SK-N-SH (cell line): ENCODE results near the gene C2CD3. TPM values are rescaled to one million over a fixed set of nuclear protein-coding genes. Genes with fewer than 3 reads are reported as not detected.

Source experiments
- CTCF ChIA-PET: fragments of 300-600, 350-600 bp; formaldehyde crosslinking; extraction: SDS; loops from one replicate; lab custom pipeline; 2021; lab: Yijun Ruan, JAX
- POLR2A ChIA-PET: fragments of 350-600 bp; sonication (Branson Sonifier 250); formaldehyde crosslinking; extraction: SDS; loops from one replicate; lab custom pipeline; 2020; ENCODE audit warnings: antibody characterized with exemption, inconsistent platforms; lab: Yijun Ruan, JAX
- DNase-seq: peaks from one replicate; pipeline ENCODE4 v3.0.0; 2012
- H2AFZ ChIP-seq: fragments of 200-600 bp; sonication (generic); 2 replicates; pipeline ENCODE4 v1.8.1; 2016; ENCODE audit warnings: antibody characterized with exemption, mild to moderate bottlenecking, low read depth
- H3F3A ChIP-seq: fragments of 200-600 bp; sonication (generic); replicated peaks from 2 replicates; pipeline ENCODE3; 2016; ENCODE audit warnings: antibody characterized with exemption, mild to moderate bottlenecking; ENCODE audit not compliant: insufficient read depth
- H3K27ac ChIP-seq, 2 experiments: fragments of 200-500 bp in 1 of 2; fragments of 200-600 bp in 1 of 2; sonication (Bioruptor generic) in 1 of 2; sonication (generic), shearing (Covaris generic) in 1 of 2; 2 replicates each; pipeline versions ENCODE4 v1.5.1 to v1.6.1; 2014 to 2016; ENCODE audit warnings: low read depth in 2 of 2, inconsistent platforms in 1 of 2, low read length in 1 of 2, mild to moderate bottlenecking in 1 of 2, mixed read lengths in 1 of 2
- H3K27me3 ChIP-seq: fragments of 200-600 bp; sonication (generic), shearing (Covaris generic); 2 replicates; pipeline ENCODE4 v1.6.1; 2016; ENCODE audit warnings: mixed run types; ENCODE audit not compliant: insufficient read depth
- H3K36me3 ChIP-seq, 2 experiments: fragments of 200-500 bp in 1 of 2; fragments of 200-600 bp in 1 of 2; sonication (Bioruptor generic) in 1 of 2; sonication (generic) in 1 of 2; replicated peaks in 1 of 2; 2 replicates each; pipeline versions ENCODE3 to v1.5.1; 2014 to 2016; ENCODE audit warnings: low read length in 1 of 2, mild to moderate bottlenecking in 1 of 2; ENCODE audit not compliant: insufficient read depth in 2 of 2, control insufficient read depth in 1 of 2
- H3K4me1 ChIP-seq, 2 experiments: fragments of 200-500 bp in 1 of 2; fragments of 200-600 bp in 1 of 2; sonication (Bioruptor generic) in 1 of 2; sonication (generic), shearing (Covaris generic) in 1 of 2; 2 replicates each; pipeline versions ENCODE4 v1.5.1 to v1.6.1; 2014 to 2016; ENCODE audit warnings: low read depth in 1 of 2, low read length in 1 of 2, mixed run types in 1 of 2; ENCODE audit not compliant: insufficient read depth in 2 of 2, control insufficient read depth in 1 of 2
- H3K4me2 ChIP-seq: fragments of 200-600 bp; sonication (generic), shearing (Covaris generic); 2 replicates; pipeline ENCODE4 v1.6.1; 2017; ENCODE audit warnings: mixed run types
- H3K4me3 ChIP-seq, 2 experiments: fragments of 200-500 bp in 1 of 2; fragments of 200-600 bp in 1 of 2; sonication (Bioruptor generic) in 1 of 2; sonication (generic), shearing (Covaris generic) in 1 of 2; 2 replicates each; pipeline versions ENCODE4 v1.5.1 to v1.8.1; 2014 to 2016; ENCODE audit warnings: low read depth in 2 of 2, inconsistent platforms in 1 of 2, low read length in 1 of 2, mild to moderate bottlenecking in 1 of 2, mixed read lengths in 1 of 2, moderate library complexity in 1 of 2
- H3K79me2 ChIP-seq: fragments of 200-600 bp; sonication (generic); 2 replicates; pipeline ENCODE4 v1.8.1; 2017; ENCODE audit warnings: mild to moderate bottlenecking; ENCODE audit not compliant: insufficient read depth
- H3K9ac ChIP-seq: fragments of 200-600 bp; sonication (generic); 2 replicates; pipeline ENCODE4 v1.6.1; 2017; ENCODE audit warnings: mixed run types
- H3K9me2 ChIP-seq: fragments of 200-600 bp; sonication (generic); 2 replicates; pipeline ENCODE4 v1.6.1; 2017; ENCODE audit warnings: mixed run types
- H3K9me3 ChIP-seq: fragments of 200-600 bp; sonication (generic); 2 replicates; pipeline ENCODE4 v1.6.1; 2017; ENCODE audit warnings: mixed run types, mild to moderate bottlenecking, moderate library complexity
- H4K20me1 ChIP-seq: fragments of 200-600 bp; sonication (generic); 2 replicates; pipeline ENCODE4 v1.6.1; 2017; ENCODE audit warnings: mild to moderate bottlenecking, mixed run types; ENCODE audit not compliant: insufficient read depth
- CHD2 ChIP-seq: fragments of 150-350 bp; IDR thresholded peaks from 2 replicates; pipeline ENCODE4 v1.6.1; 2018; ENCODE audit warnings: low read length; ENCODE audit not compliant: partially characterized antibody
- ELF1 ChIP-seq: IDR thresholded peaks from 2 replicates; pipeline ENCODE4 v1.4.0; 2012
- EP300 ChIP-seq, 2 experiments: IDR thresholded peaks; 2 replicates each; pipeline versions ENCODE4 v1.4.0 to v1.6.1; 2012; ENCODE audit warnings: borderline replicate concordance in 1 of 2, low read depth in 1 of 2, low read length in 1 of 2
- GABPA ChIP-seq: IDR thresholded peaks from 2 replicates; pipeline ENCODE4 v1.4.0; 2012; ENCODE audit warnings: low read depth, mild to moderate bottlenecking
- GATA2 ChIP-seq: sonication (generic); formaldehyde crosslinking; IDR thresholded peaks from 2 replicates; pipeline ENCODE4 v1.5.0; 2020; ENCODE audit warnings: mild to moderate bottlenecking, missing genetic modification reagents
- MXI1 ChIP-seq: IDR thresholded peaks from 2 replicates; pipeline ENCODE4 v1.6.1; 2012; ENCODE audit warnings: mild to moderate bottlenecking, low read depth, low read length, improper control_type of control experiment
- NRF1 ChIP-seq: IDR thresholded peaks from 2 replicates; pipeline ENCODE4 v1.6.1; 2012; ENCODE audit warnings: low read depth, mild to moderate bottlenecking, low read length
- RAD21 ChIP-seq: IDR thresholded peaks from 2 replicates; pipeline ENCODE4 v1.6.1; 2012; ENCODE audit warnings: mild to moderate bottlenecking, low read length
- RCOR1 ChIP-seq: fragments of 150-350 bp; IDR thresholded peaks from 2 replicates; pipeline ENCODE4 v1.6.1; 2017; ENCODE audit warnings: antibody characterized with exemption, low read length
- RXRA ChIP-seq: IDR thresholded peaks from 2 replicates; pipeline ENCODE4 v1.4.0; 2012; ENCODE audit warnings: low read depth, mild to moderate bottlenecking, borderline replicate concordance
- TCF12 ChIP-seq: IDR thresholded peaks from 2 replicates; pipeline ENCODE4 v1.4.0; 2012
- WGBS: methylation state at CpG from one replicate; pipeline ENCODE4 v1.1.6; 2017; ENCODE audit warnings: low lambda C conversion rate; 5-methylcytosine and 5-hydroxymethylcytosine counted together
- polyA plus RNA-seq, 3 experiments: library from polyadenylated mRNA; depleted of rRNA; stranded (reverse); fragments of >200 nt; gene quantifications; 2 replicates each; pipeline ENCODE4 v1.2.3, GENCODE V29; 2012
- TF ChIP-seq, protein P1 (sequence below): fragments of 150-350 bp; IDR thresholded peaks from 2 replicates; pipeline ENCODE4 v1.6.1; 2017; ENCODE audit warnings: antibody characterized with exemption, low read length, low read depth, borderline replicate concordance
- TF ChIP-seq, protein P2 (sequence below): IDR thresholded peaks from 2 replicates; pipeline ENCODE4; 2012
- TF ChIP-seq, protein P3 (sequence below): fragments of 150-350 bp; IDR thresholded peaks from 2 replicates; pipeline ENCODE4 v1.6.1; 2016; ENCODE audit warnings: mild to moderate bottlenecking, low read depth, low read length
- TF ChIP-seq, protein P4 (sequence below): IDR thresholded peaks from 2 replicates; pipeline ENCODE4 v1.4.0; 2012; ENCODE audit warnings: low read depth, borderline replicate concordance

Gene C2CD3
- polyA plus RNA-seq, 1 of the 3 experiments (the other 2 are of a cell fraction): 7.0 TPM

DNA sequence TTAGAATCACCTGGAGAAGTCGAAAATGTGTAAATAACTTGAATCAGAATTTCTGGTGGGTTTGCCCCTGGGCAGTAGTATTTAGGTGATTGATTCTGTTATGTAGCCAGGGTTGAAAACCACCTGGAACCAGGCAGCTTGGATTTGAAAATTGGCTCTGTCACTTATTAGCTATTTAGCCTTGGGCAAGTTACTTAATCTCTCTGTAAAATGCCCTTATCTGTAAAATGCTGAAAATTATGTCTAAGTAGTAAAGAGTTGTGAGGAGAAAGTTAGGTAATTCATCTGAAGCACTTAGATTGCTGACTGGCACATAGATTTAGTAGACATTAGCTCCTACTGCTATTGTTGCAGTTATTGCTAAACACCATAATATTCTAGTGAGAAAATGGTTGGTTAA lies 49.6 kb upstream of the C2CD3 start:
- Histone ChIP-seq H3F3A (peaks cover 8% of the 10 kb centered on the region), H2AFZ (no peak overlapping the region), H3K27me3 (no peaks in the 10 kb centered on the region), H3K9me3 (no peaks in the 10 kb centered on the region), H4K20me1 (no peaks in the 10 kb centered on the region), H3K27ac (peak overlapping the region in 1 of 2 experiments; percentile 80; a peak in 2 of 4 replicates), H3K4me2 (no peak overlapping the region), H3K9me2 (no peaks in the 10 kb centered on the region), H3K79me2 (0 out of 2 replicates have a peak, but pooled peaks cover 7% of the 10 kb centered on the region), H3K36me3 (peaks cover 8 to 18% of the 10 kb centered on the region in 2 experiments), H3K9ac (no peak overlapping the region), H3K4me1 (peaks cover 0 to 9% of the 10 kb centered on the region in 2 experiments; a peak in 1 of 4 replicates), H3K4me3 (no peak overlapping the region)
- TF ChIP-seq, protein P1, sequence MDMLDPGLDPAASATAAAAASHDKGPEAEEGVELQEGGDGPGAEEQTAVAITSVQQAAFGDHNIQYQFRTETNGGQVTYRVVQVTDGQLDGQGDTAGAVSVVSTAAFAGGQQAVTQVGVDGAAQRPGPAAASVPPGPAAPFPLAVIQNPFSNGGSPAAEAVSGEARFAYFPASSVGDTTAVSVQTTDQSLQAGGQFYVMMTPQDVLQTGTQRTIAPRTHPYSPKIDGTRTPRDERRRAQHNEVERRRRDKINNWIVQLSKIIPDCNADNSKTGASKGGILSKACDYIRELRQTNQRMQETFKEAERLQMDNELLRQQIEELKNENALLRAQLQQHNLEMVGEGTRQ: no peak
- 0 out of 2 replicates have a peak, but pooled peaks have one; percentile 14 for TF ChIP-seq MXI1
- no peak for TF ChIP-seq GABPA
- TF ChIP-seq, protein P2, sequence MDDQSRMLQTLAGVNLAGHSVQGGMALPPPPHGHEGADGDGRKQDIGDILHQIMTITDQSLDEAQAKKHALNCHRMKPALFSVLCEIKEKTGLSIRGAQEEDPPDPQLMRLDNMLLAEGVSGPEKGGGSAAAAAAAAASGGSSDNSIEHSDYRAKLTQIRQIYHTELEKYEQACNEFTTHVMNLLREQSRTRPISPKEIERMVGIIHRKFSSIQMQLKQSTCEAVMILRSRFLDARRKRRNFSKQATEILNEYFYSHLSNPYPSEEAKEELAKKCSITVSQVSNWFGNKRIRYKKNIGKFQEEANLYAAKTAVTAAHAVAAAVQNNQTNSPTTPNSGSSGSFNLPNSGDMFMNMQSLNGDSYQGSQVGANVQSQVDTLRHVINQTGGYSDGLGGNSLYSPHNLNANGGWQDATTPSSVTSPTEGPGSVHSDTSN: 0 out of 2 replicates have a peak, but pooled peaks have one; percentile 10
- TF ChIP-seq GATA2 (CRISPR knock-in tag): peak; percentile 87
- TF ChIP-seq, protein P3, sequence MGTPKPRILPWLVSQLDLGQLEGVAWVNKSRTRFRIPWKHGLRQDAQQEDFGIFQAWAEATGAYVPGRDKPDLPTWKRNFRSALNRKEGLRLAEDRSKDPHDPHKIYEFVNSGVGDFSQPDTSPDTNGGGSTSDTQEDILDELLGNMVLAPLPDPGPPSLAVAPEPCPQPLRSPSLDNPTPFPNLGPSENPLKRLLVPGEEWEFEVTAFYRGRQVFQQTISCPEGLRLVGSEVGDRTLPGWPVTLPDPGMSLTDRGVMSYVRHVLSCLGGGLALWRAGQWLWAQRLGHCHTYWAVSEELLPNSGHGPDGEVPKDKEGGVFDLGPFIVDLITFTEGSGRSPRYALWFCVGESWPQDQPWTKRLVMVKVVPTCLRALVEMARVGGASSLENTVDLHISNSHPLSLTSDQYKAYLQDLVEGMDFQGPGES: no peak
- no peak for TF ChIP-seq RXRA
- peak in 1 of 2 experiments; percentile 84; a peak in 1 of 4 replicates for TF ChIP-seq EP300 (IDR thresholded peaks at IDR 0.05; ENCODE audit: borderline replicate concordance in 1 of 2, low read depth in 1 of 2, low read length in 1 of 2)
- TF ChIP-seq CHD2: peak; percentile 66
- TF ChIP-seq RAD21: no peak
- peak; percentile 79 for TF ChIP-seq RCOR1
- TF ChIP-seq TCF12: 0 out of 2 replicates have a peak, but pooled peaks have one; percentile 22
- 81% methylated on average over 1 of the region's 1 CpG for WGBS
- DNase-seq: peak; percentile 37
- POLR2A ChIA-PET: no interaction called here
- CTCF ChIA-PET: interaction anchor here (1.3 to 2.2 kb wide), 2 partner anchors 11 to 29 kb away, joined by 3 to 4 read pairs; no protein-coding TSS in a partner anchor

DNA sequence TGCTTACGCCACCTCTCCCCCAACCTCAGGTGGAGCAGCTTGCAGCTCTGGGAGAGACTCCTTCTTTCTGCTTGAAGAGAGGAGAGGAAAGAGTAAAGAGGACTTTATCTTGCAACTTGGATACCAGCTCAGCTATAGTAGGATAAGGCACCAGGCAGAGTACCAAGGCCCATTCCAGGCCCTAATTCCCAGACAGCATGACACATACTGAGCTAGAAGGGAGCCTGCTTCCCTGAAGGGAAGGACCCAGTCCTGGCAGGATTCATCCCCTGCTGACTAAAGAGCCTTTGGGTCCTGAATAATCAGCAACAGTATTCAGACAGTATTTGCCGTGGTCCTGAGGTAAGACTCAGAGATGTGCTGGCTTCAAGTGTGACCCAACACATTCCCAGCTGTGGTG lies 41.7 kb upstream of the C2CD3 start:
- Histone ChIP-seq H3K4me2 (no peak overlapping the region), H2AFZ (no peak overlapping the region), H4K20me1 (no peaks in the 10 kb centered on the region), H3K79me2 (no peaks in the 10 kb centered on the region), H3F3A (no peaks in the 10 kb centered on the region), H3K9ac (no peak overlapping the region), H3K4me1 (no peaks in the 10 kb centered on the region), H3K9me2 (no peaks in the 10 kb centered on the region), H3K36me3 (peaks cover 34 to 69% of the 10 kb centered on the region in 2 experiments), H3K4me3 (no peak overlapping the region), H3K27me3 (no peaks in the 10 kb centered on the region), H3K9me3 (no peaks in the 10 kb centered on the region), H3K27ac (no peak overlapping the region)
- no peak for DNase-seq
- POLR2A ChIA-PET: no interaction called here
- TF ChIP-seq, protein P4, sequence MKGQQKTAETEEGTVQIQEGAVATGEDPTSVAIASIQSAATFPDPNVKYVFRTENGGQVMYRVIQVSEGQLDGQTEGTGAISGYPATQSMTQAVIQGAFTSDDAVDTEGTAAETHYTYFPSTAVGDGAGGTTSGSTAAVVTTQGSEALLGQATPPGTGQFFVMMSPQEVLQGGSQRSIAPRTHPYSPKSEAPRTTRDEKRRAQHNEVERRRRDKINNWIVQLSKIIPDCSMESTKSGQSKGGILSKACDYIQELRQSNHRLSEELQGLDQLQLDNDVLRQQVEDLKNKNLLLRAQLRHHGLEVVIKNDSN: no peak
- TF ChIP-seq GABPA: no peak
- TF ChIP-seq NRF1: no peak
- no peak for TF ChIP-seq ELF1
- CTCF ChIA-PET: interaction anchor here (1.0 kb wide), 1 partner anchor 43 kb away, joined by 3 read pairs; no protein-coding TSS in a partner anchor
- 94% methylated on average over 2 of the region's 2 CpGs for WGBS
